Astrocyte of the cerebellum (primary cell): ENCODE measurements around the gene KRTAP2-4.
"Not testable (repeated sequence)": the region's sequence is repeated elsewhere in the genome, so short reads cannot be mapped to it uniquely, and the experiment has no call there.

ENCODE experiments used
- DNase-seq: peaks from one replicate; pipeline ENCODE4 v3.0.0-alpha.2; 2011; ENCODE audit warnings: low read depth
- H3K4me3 ChIP-seq: 2 replicates; pipeline ENCODE4 v1.5.1; 2011; ENCODE audit warnings: mild to moderate bottlenecking, low read depth, low read length, moderate library complexity
- CTCF ChIP-seq: IDR thresholded peaks from 2 replicates; pipeline ENCODE4 v1.5.1; 2012; ENCODE audit warnings: low read length, low read depth, moderate library complexity, mild to moderate bottlenecking; ENCODE audit errors: missing control alignments
- in situ Hi-C: cut with HindIII; loops from 2 replicates; pipeline ENCODE4 v1.10.0; 2017; ENCODE audit warnings: low sequenced_read_pairs

Gene KRTAP2-4

GRCh38 chr17:41037853-41038350, 27.8 kb downstream of the KRTAP2-4 start:
- in situ Hi-C loops: no loop called here
- TF ChIP-seq CTCF: no peak

DNA sequence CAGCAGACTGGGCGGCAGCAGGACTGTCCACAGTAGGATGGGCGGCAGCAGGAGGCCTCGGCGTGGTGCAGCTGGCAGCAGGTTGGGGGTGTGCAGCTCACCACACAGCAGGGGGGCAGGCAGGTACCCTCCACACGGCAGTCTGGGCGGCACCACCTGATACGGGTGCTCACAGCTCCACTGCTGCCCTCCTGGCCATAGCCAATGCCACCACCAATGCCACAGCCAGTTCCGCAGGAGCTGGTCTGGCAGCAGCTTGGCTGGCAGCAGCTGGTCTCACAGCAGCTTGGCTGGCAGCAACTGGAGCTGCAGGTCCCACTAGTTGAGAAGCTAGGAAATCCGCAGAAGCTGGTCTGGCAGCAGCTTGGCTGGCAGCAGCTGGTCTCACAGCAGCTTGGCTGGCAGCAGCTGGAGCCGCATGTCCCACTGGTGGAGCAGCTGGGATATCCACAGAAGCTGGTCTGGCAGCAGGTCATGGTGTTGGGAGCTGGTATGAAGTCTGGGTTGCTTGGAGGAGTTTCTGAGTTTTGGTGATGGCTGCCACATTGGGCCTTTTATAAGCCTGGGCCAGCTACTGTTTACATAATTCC, 31.2 kb downstream of the KRTAP2-4 start, which contains the start of gene KRTAP1-3:
KRTAP1-3 (minus strand) TSS at position 529 of the 590 bp plus-strand sequence; CDS start at position 476, 53 bp downstream.
- H3K4me3 ChIP-seq, in situ Hi-C loops, DNase-seq: not testable (repeated sequence)

More at GRCh38 chr17:41037853-41038350, 27.8 kb downstream of the KRTAP2-4 start:
- no peak overlapping the region for H3K4me3 ChIP-seq
- no peak for DNase-seq

- in situ Hi-C loops: no loop called here
- no peak for TF ChIP-seq CTCF
- DNase-seq: no peak
- no peak within 1 kb of the TSS for H3K4me3 ChIP-seq
Observed at GRCh38 chr17:41029633-41030245, 35.9 kb downstream of the KRTAP2-4 start, which contains the start of gene KRTAP1-4. TSS of gene KRTAP1-4 (minus strand) at chr17:41030195. CDS start at chr17:41030078, 117 bp downstream.

- no peak for TF ChIP-seq CTCF
- in situ Hi-C loops: no loop called here
- H3K4me3 ChIP-seq: no peak within 1 kb of the TSS
- DNase-seq: no peak
Observed at GRCh38 chr17:41026715-41027471, 38.8 kb downstream of the KRTAP2-4 start, which contains the start of gene KRTAP1-5. TSS of gene KRTAP1-5 (minus strand) at chr17:41027208. CDS start at chr17:41027155, 53 bp downstream.

GRCh38 chr17:41024697-41025096, 41.0 kb downstream of the KRTAP2-4 start:
- no peak overlapping the region for H3K4me3 ChIP-seq
- TF ChIP-seq CTCF: no peak
- in situ Hi-C loops: no loop called here
- no peak for DNase-seq

GRCh38 chr17:41020336-41020735, 45.3 kb downstream of the KRTAP2-4 start:
- no peak overlapping the region for H3K4me3 ChIP-seq
- in situ Hi-C loops: no loop called here
- no peak for TF ChIP-seq CTCF
- no peak for DNase-seq
